ENCODE results near the gene HTRA1. TPM values are rescaled to one million over a fixed set of nuclear protein-coding genes. Genes with fewer than 3 reads are reported as not detected.
A peak's percentile ranks its signal among the peaks of the same experiment; 100 is the strongest.

The HTRA1 gene
- polyA plus RNA-seq, 3 donors = 0.84 to 4.7 (median 2.2) TPM

- no peak overlapping the region for H3K4me2 ChIP-seq (replicated peaks; ENCODE audit: extremely low read depth, low read length, poor library complexity, severe bottlenecking)
- WGBS (ENCODE audit: insufficient coverage) = 90% methylated on average over 4 of the region's 6 CpGs
- no peak for DNase-seq
- H3K36me3 ChIP-seq (replicated peaks in 1 of 2; ENCODE audit: control insufficient read depth in 1 of 2, insufficient read depth in 2 of 2, low read length in 2 of 2) = no peaks in the 10 kb centered on the region
- Mint-ChIP-seq H3K4me1 (peaks cover 75% of the 10 kb centered on the region), H3K4me3 (peak overlapping the region in 1 of 2 donors; percentile 93), H3K27ac (no peak overlapping the region), H3K9me3 (peaks cover 0 to 10% (median 5%) of the 10 kb centered on the region in 7 donors), H3K27me3 (ENCODE audit: low read depth in 3 of 3) (peaks cover 47 to 51% (median 50%) of the 10 kb centered on the region in 3 donors), H3K36me3 (peaks cover 6 to 23% of the 10 kb centered on the region in 2 donors)
- no peaks in the 10 kb centered on the region for H3K79me2 ChIP-seq (ENCODE audit: insufficient read depth, low read length)
- no peak overlapping the region for H3K9ac ChIP-seq (ENCODE audit: insufficient read depth, low read length, poor library complexity, severe bottlenecking)
- peaks cover 34 to 48% of the 10 kb centered on the region in 2 donors for H3K27me3 ChIP-seq (ENCODE audit: control insufficient read depth in 2 of 2, insufficient read depth in 2 of 2, low read length in 2 of 2)
- peaks cover 55 to 73% of the 10 kb centered on the region in 2 donors for H3K4me1 ChIP-seq (ENCODE audit: control insufficient read depth in 1 of 2, insufficient read depth in 2 of 2, low read length in 2 of 2)
- H3K4me3 ChIP-seq (replicated peaks in 1 of 3; ENCODE audit: low read depth in 2 of 3, low read length in 3 of 3) = no peak overlapping the region
- H3K27ac ChIP-seq (ENCODE audit: low read depth in 1 of 2, low read length in 2 of 2) = no peak overlapping the region
- intact Hi-C loops (cut with micrococcal nuclease) = no loop called here
- H4K20me1 ChIP-seq (ENCODE audit: insufficient read depth, low read length) = no peaks in the 10 kb centered on the region
- peaks cover 0 to 17% of the 10 kb centered on the region in 2 donors for H3K9me3 ChIP-seq (replicated peaks in 1 of 2; ENCODE audit: control insufficient read depth in 1 of 2, insufficient read depth in 1 of 2, low read length in 2 of 2)
- H2AFZ ChIP-seq (ENCODE audit: insufficient read depth, low read depth, low read length, poor library complexity, severe bottlenecking) = no peak overlapping the region
- no peak for TF ChIP-seq CTCF (IDR thresholded peaks at IDR 0.05)
These were observed 4.2 kb downstream of the HTRA1 start for GRCh38 chr10:122465401-122466040.

- intact Hi-C loops (cut with micrococcal nuclease) = no loop called here
- Histone ChIP-seq H3K9ac (ENCODE audit: insufficient read depth, low read length, poor library complexity, severe bottlenecking) (no peak overlapping the region), H3K4me3 (replicated peaks in 1 of 3; ENCODE audit: low read depth in 2 of 3, low read length in 3 of 3) (peak overlapping the region in 1 of 3 experiments; percentile 48), H3K79me2 (ENCODE audit: insufficient read depth, low read length) (no peaks in the 10 kb centered on the region), H3K4me2 (replicated peaks; ENCODE audit: extremely low read depth, low read length, poor library complexity, severe bottlenecking) (peak overlapping the region; percentile 38), H3K4me1 (ENCODE audit: control insufficient read depth in 1 of 2, insufficient read depth in 2 of 2, low read length in 2 of 2) (peaks cover 50 to 67% of the 10 kb centered on the region in 2 donors), H4K20me1 (ENCODE audit: insufficient read depth, low read length) (no peaks in the 10 kb centered on the region), H3K9me3 (replicated peaks in 1 of 2; ENCODE audit: control insufficient read depth in 1 of 2, insufficient read depth in 1 of 2, low read length in 2 of 2) (peaks cover 0 to 14% of the 10 kb centered on the region in 2 donors), H3K27me3 (ENCODE audit: control insufficient read depth in 2 of 2, insufficient read depth in 2 of 2, low read length in 2 of 2) (peaks cover 31 to 48% of the 10 kb centered on the region in 2 donors), H3K27ac (ENCODE audit: low read depth in 1 of 2, low read length in 2 of 2) (no peak overlapping the region), H3K36me3 (replicated peaks in 1 of 2; ENCODE audit: control insufficient read depth in 1 of 2, insufficient read depth in 2 of 2, low read length in 2 of 2) (no peaks in the 10 kb centered on the region), H2AFZ (ENCODE audit: insufficient read depth, low read depth, low read length, poor library complexity, severe bottlenecking) (no peak overlapping the region)
- Mint-ChIP-seq H3K36me3 (peaks cover 6 to 25% of the 10 kb centered on the region in 2 donors), H3K4me3 (peak overlapping the region in 1 of 2 donors; percentile 60), H3K9me3 (peaks cover 0 to 10% (median 2%) of the 10 kb centered on the region in 7 donors), H3K27me3 (ENCODE audit: low read depth in 3 of 3) (peaks cover 51 to 54% (median 53%) of the 10 kb centered on the region in 3 donors), H3K4me1 (peaks cover 78% of the 10 kb centered on the region), H3K27ac (peak overlapping the region in 6 of 7 donors; percentile 15 to 83 (median 66))
- 55% methylated on average over 8 of the region's 8 CpGs for WGBS (ENCODE audit: insufficient coverage)
- DNase-seq = peak in 2 of 3 donors; percentile 30 to 47
- no peak for TF ChIP-seq CTCF (IDR thresholded peaks at IDR 0.05)
These were observed 5.6 kb downstream of the HTRA1 start for GRCh38 chr10:122466951-122467381.
